ENCODE results near the gene ANO1.

ANO1 gene

DNA sequence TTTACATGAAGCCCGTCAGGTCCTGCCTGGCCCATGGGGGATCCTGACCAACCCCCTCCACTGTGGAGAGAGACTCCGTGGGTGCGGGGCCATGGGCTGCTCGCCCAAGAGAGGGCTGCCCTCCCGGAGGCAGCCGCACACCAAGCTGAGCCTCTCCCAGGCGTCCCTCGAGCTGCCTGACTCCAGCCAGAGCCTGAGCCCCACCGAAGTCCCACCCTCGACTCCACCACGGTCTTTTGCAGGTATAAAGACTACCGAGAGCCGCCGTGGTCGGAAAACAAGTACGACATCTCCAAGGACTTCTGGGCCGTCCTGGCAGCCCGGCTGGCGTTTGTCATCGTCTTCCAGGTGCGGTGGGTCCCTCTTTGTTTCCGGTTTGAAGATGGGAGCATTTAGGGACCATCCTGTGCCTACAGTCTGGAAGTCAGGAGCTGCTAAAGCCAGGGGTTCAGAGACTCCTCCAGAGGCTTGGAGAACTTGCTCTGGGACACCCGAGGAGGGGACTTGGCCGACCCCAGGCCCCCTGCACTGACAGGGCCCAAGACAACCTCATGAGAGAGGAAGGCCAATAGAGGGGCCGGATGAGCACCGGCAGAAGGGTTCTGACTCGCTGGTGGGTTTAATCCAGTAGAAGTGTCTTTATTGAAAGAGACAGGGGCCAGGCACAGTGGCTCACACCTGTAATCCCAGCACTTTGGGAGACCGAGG, 107.4 kb downstream of the ANO1 start:
- no peaks in the 10 kb centered on the region for H3K4me1 ChIP-seq (ENCODE audit: low read length)
- TF ChIP-seq, protein P1, sequence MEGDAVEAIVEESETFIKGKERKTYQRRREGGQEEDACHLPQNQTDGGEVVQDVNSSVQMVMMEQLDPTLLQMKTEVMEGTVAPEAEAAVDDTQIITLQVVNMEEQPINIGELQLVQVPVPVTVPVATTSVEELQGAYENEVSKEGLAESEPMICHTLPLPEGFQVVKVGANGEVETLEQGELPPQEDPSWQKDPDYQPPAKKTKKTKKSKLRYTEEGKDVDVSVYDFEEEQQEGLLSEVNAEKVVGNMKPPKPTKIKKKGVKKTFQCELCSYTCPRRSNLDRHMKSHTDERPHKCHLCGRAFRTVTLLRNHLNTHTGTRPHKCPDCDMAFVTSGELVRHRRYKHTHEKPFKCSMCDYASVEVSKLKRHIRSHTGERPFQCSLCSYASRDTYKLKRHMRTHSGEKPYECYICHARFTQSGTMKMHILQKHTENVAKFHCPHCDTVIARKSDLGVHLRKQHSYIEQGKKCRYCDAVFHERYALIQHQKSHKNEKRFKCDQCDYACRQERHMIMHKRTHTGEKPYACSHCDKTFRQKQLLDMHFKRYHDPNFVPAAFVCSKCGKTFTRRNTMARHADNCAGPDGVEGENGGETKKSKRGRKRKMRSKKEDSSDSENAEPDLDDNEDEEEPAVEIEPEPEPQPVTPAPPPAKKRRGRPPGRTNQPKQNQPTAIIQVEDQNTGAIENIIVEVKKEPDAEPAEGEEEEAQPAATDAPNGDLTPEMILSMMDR (IDR thresholded peaks at IDR 0.05; ENCODE audit: low read depth, low read length): no peak
- no peak for TF ChIP-seq EZH2phosphoT487 (IDR thresholded peaks at IDR 0.05; ENCODE audit: low read depth)
- H3K27me3 ChIP-seq (ENCODE audit: low read depth, low read length): peaks cover 19% of the 10 kb centered on the region; the same call in 1 of the 2 replicates
- no peak overlapping the region for H3K4me2 ChIP-seq (ENCODE audit: low read length)
- no peaks in the 10 kb centered on the region for H4K20me1 ChIP-seq (ENCODE audit: insufficient read depth, low read length)
- H2AFZ ChIP-seq (ENCODE audit: low read depth, low read length): no peak overlapping the region
- H3K9me3 ChIP-seq (ENCODE audit: insufficient read depth, low read length): no peaks in the 10 kb centered on the region
- H3K4me3 ChIP-seq (ENCODE audit: low read length): no peak overlapping the region
- H3K79me2 ChIP-seq (ENCODE audit: low read length): no peaks in the 10 kb centered on the region
- no peak overlapping the region for H3K27ac ChIP-seq (ENCODE audit: low read length)
- no peaks in the 10 kb centered on the region for H3K36me3 ChIP-seq (replicated peaks; ENCODE audit: low read depth, low read length)
- no peak overlapping the region for H3K9ac ChIP-seq (ENCODE audit: low read length)

DNA sequence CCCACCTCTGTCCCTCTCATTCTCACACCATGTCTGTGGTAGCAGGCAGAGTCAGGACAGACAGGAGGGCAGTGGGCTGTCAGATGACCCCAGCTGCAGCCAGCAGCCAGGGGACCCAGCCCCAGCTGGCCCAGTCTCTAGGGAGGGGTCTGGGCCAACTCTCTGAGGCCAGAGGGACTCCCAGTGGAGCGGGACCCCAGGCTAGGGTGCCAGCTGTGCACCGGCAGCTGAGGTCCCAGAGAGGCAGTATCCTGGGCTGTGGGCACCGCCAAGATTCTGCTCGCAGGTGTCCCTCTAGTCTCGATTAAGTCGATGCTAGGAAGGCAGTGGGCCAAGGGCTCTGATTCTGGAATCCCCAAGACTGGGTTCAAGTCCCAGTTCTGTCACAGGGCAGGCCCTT, 108.3 kb downstream of the ANO1 start:
- Histone ChIP-seq H3K4me1 (ENCODE audit: low read length) (no peaks in the 10 kb centered on the region), H3K4me2 (ENCODE audit: low read length) (no peak overlapping the region), H2AFZ (ENCODE audit: low read depth, low read length) (no peak overlapping the region), H3K4me3 (ENCODE audit: low read length) (no peak overlapping the region), H4K20me1 (ENCODE audit: insufficient read depth, low read length) (no peaks in the 10 kb centered on the region), H3K27me3 (ENCODE audit: low read depth, low read length) (peaks cover 19% of the 10 kb centered on the region; the same call in 1 of the 2 replicates), H3K36me3 (replicated peaks; ENCODE audit: low read depth, low read length) (no peaks in the 10 kb centered on the region), H3K27ac (ENCODE audit: low read length) (no peak overlapping the region), H3K9ac (ENCODE audit: low read length) (no peak overlapping the region), H3K9me3 (ENCODE audit: insufficient read depth, low read length) (no peaks in the 10 kb centered on the region), H3K79me2 (ENCODE audit: low read length) (no peaks in the 10 kb centered on the region)
- TF ChIP-seq, protein P1 (IDR thresholded peaks at IDR 0.05; ENCODE audit: low read depth, low read length): no peak
- TF ChIP-seq EZH2phosphoT487 (IDR thresholded peaks at IDR 0.05; ENCODE audit: low read depth): no peak

DNA sequence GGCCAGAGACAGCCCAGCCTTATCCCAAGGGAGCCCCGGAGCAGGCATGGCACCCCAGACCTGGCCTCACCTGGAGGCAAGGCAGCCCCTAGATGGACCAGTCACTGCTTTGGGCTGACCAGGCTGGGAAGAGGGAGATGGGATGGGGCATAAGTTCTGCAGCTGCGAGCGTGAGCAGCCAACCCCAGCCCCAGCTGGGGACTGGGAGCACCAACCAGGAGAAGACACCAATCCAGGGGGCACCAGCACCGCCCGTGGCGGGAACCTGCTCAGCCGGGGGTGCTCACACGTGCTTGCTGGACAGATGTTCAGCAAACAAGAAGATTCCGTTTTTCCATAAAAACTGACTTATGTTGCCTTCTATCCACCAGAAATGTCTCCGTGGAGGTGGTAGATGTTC, 108.8 kb downstream of the ANO1 start:
- no peak overlapping the region for H3K27ac ChIP-seq (ENCODE audit: low read length)
- no peaks in the 10 kb centered on the region for H3K9me3 ChIP-seq (ENCODE audit: insufficient read depth, low read length)
- H3K79me2 ChIP-seq (ENCODE audit: low read length): no peaks in the 10 kb centered on the region
- no peak overlapping the region for H2AFZ ChIP-seq (ENCODE audit: low read depth, low read length)
- no peak overlapping the region for H3K4me3 ChIP-seq (ENCODE audit: low read length)
- H3K36me3 ChIP-seq (replicated peaks; ENCODE audit: low read depth, low read length): no peaks in the 10 kb centered on the region
- no peak overlapping the region for H3K4me2 ChIP-seq (ENCODE audit: low read length)
- TF ChIP-seq, protein P1 (IDR thresholded peaks at IDR 0.05; ENCODE audit: low read depth, low read length): no peak
- TF ChIP-seq EZH2phosphoT487 (IDR thresholded peaks at IDR 0.05; ENCODE audit: low read depth): no peak
- H3K4me1 ChIP-seq (ENCODE audit: low read length): no peaks in the 10 kb centered on the region
- no peaks in the 10 kb centered on the region for H4K20me1 ChIP-seq (ENCODE audit: insufficient read depth, low read length)
- H3K27me3 ChIP-seq (ENCODE audit: low read depth, low read length): peaks cover 19% of the 10 kb centered on the region; the same call in 1 of the 2 replicates
- no peak overlapping the region for H3K9ac ChIP-seq (ENCODE audit: low read length)

DNA sequence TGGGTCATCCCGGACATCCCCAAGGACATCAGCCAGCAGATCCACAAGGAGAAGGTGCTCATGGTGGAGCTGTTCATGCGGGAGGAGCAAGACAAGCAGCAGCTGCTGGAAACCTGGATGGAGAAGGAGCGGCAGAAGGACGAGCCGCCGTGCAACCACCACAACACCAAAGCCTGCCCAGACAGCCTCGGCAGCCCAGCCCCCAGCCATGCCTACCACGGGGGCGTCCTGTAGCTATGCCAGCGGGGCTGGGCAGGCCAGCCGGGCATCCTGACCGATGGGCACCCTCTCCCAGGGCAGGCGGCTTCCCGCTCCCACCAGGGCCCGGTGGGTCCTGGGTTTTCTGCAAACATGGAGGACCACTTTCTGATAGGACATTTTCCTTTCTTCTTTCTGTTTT, 109.7 kb downstream of the ANO1 start:
- H3K4me3 ChIP-seq (ENCODE audit: low read length): no peak overlapping the region
- no peaks in the 10 kb centered on the region for H4K20me1 ChIP-seq (ENCODE audit: insufficient read depth, low read length)
- H3K27ac ChIP-seq (ENCODE audit: low read length): no peak overlapping the region
- no peaks in the 10 kb centered on the region for H3K36me3 ChIP-seq (replicated peaks; ENCODE audit: low read depth, low read length)
- H3K9ac ChIP-seq (ENCODE audit: low read length): no peak overlapping the region
- TF ChIP-seq EZH2phosphoT487 (IDR thresholded peaks at IDR 0.05; ENCODE audit: low read depth): no peak
- TF ChIP-seq, protein P1 (IDR thresholded peaks at IDR 0.05; ENCODE audit: low read depth, low read length): no peak
- H3K9me3 ChIP-seq (ENCODE audit: insufficient read depth, low read length): no peaks in the 10 kb centered on the region
- no peaks in the 10 kb centered on the region for H3K4me1 ChIP-seq (ENCODE audit: low read length)
- H3K79me2 ChIP-seq (ENCODE audit: low read length): no peaks in the 10 kb centered on the region
- H3K27me3 ChIP-seq (ENCODE audit: low read depth, low read length): peaks cover 19% of the 10 kb centered on the region; the same call in 1 of the 2 replicates
- no peak overlapping the region for H3K4me2 ChIP-seq (ENCODE audit: low read length)
- H2AFZ ChIP-seq (ENCODE audit: low read depth, low read length): no peak overlapping the region

Data from OCI-LY3 (cell line).